ENCODE measurements around the gene KIRREL3.
"Not testable (repeated sequence)": the region's sequence is repeated elsewhere in the genome, so short reads cannot be mapped to it uniquely, and the experiment has no call there.

Gene KIRREL3

GRCh38 chr11:126956635-126957034 lies 43.9 kb downstream of the KIRREL3 start:
- Histone ChIP-seq H3K9me3 (ENCODE audit: control insufficient read depth, insufficient read depth, low read length) (no peaks in the 10 kb centered on the region), H3K4me1 (ENCODE audit: control insufficient read depth, insufficient read depth, low read length) (no peaks in the 10 kb centered on the region), H3K36me3 (ENCODE audit: control insufficient read depth, insufficient read depth, low read length) (no peaks in the 10 kb centered on the region), H3K27ac (ENCODE audit: low read depth, low read length) (no peak overlapping the region), H3K4me3 (ENCODE audit: low read depth, low read length) (no peak overlapping the region), H3K9ac (ENCODE audit: low read depth, low read length) (no peak overlapping the region), H3K27me3 (ENCODE audit: control insufficient read depth, insufficient read depth, low read length) (no peaks in the 10 kb centered on the region)

GRCh38 chr11:126952533-126952932 lies 48.0 kb downstream of the KIRREL3 start:
- not testable (repeated sequence) for H3K36me3 ChIP-seq (ENCODE audit: control insufficient read depth, insufficient read depth, low read length); H3K9me3 ChIP-seq (ENCODE audit: control insufficient read depth, insufficient read depth, low read length); H3K27ac ChIP-seq (ENCODE audit: low read depth, low read length); H3K4me1 ChIP-seq (ENCODE audit: control insufficient read depth, insufficient read depth, low read length); H3K4me3 ChIP-seq (ENCODE audit: low read depth, low read length); H3K27me3 ChIP-seq (ENCODE audit: control insufficient read depth, insufficient read depth, low read length); H3K9ac ChIP-seq (ENCODE audit: low read depth, low read length)

- H3K9ac ChIP-seq (ENCODE audit: low read depth, low read length): no peak overlapping the region
- no peaks in the 10 kb centered on the region for H3K36me3 ChIP-seq (ENCODE audit: control insufficient read depth, insufficient read depth, low read length)
- H3K4me1 ChIP-seq (ENCODE audit: control insufficient read depth, insufficient read depth, low read length): no peaks in the 10 kb centered on the region
- no peaks in the 10 kb centered on the region for H3K27me3 ChIP-seq (ENCODE audit: control insufficient read depth, insufficient read depth, low read length)
- no peaks in the 10 kb centered on the region for H3K9me3 ChIP-seq (ENCODE audit: control insufficient read depth, insufficient read depth, low read length)
- H3K4me3 ChIP-seq (ENCODE audit: low read depth, low read length): no peak overlapping the region
- H3K27ac ChIP-seq (ENCODE audit: low read depth, low read length): no peak overlapping the region
Measured at GRCh38 chr11:126951465-126951864, 49.1 kb downstream of the KIRREL3 start.

GRCh38 chr11:126949066-126949891 lies 51.3 kb downstream of the KIRREL3 start:
- Histone ChIP-seq H3K4me1 (ENCODE audit: control insufficient read depth, insufficient read depth, low read length) (no peaks in the 10 kb centered on the region), H3K27ac (ENCODE audit: low read depth, low read length) (no peak overlapping the region), H3K36me3 (ENCODE audit: control insufficient read depth, insufficient read depth, low read length) (no peaks in the 10 kb centered on the region), H3K9me3 (ENCODE audit: control insufficient read depth, insufficient read depth, low read length) (no peaks in the 10 kb centered on the region), H3K27me3 (ENCODE audit: control insufficient read depth, insufficient read depth, low read length) (no peaks in the 10 kb centered on the region), H3K4me3 (ENCODE audit: low read depth, low read length) (no peak overlapping the region), H3K9ac (ENCODE audit: low read depth, low read length) (no peak overlapping the region)

GRCh38 chr11:126948563-126948962 lies 52.0 kb downstream of the KIRREL3 start:
- Histone ChIP-seq H3K9me3 (ENCODE audit: control insufficient read depth, insufficient read depth, low read length) (no peaks in the 10 kb centered on the region), H3K27me3 (ENCODE audit: control insufficient read depth, insufficient read depth, low read length) (no peaks in the 10 kb centered on the region), H3K27ac (ENCODE audit: low read depth, low read length) (no peak overlapping the region), H3K36me3 (ENCODE audit: control insufficient read depth, insufficient read depth, low read length) (no peaks in the 10 kb centered on the region), H3K9ac (ENCODE audit: low read depth, low read length) (no peak overlapping the region), H3K4me1 (ENCODE audit: control insufficient read depth, insufficient read depth, low read length) (no peaks in the 10 kb centered on the region), H3K4me3 (ENCODE audit: low read depth, low read length) (no peak overlapping the region)

- Histone ChIP-seq H3K4me1 (ENCODE audit: control insufficient read depth, insufficient read depth, low read length) (no peaks in the 10 kb centered on the region), H3K36me3 (ENCODE audit: control insufficient read depth, insufficient read depth, low read length) (no peaks in the 10 kb centered on the region)
Measured at GRCh38 chr11:126945319-126945718, 55.3 kb downstream of the KIRREL3 start.

GRCh38 chr11:126943316-126943715 lies 57.3 kb downstream of the KIRREL3 start:
- no peak overlapping the region for H3K27ac ChIP-seq (ENCODE audit: low read depth, low read length)
- H3K27me3 ChIP-seq (ENCODE audit: control insufficient read depth, insufficient read depth, low read length): no peaks in the 10 kb centered on the region
- no peaks in the 10 kb centered on the region for H3K9me3 ChIP-seq (ENCODE audit: control insufficient read depth, insufficient read depth, low read length)
- no peak overlapping the region for H3K4me3 ChIP-seq (ENCODE audit: low read depth, low read length)
- no peaks in the 10 kb centered on the region for H3K4me1 ChIP-seq (ENCODE audit: control insufficient read depth, insufficient read depth, low read length)
- no peaks in the 10 kb centered on the region for H3K36me3 ChIP-seq (ENCODE audit: control insufficient read depth, insufficient read depth, low read length)
- H3K9ac ChIP-seq (ENCODE audit: low read depth, low read length): no peak overlapping the region

More at GRCh38 chr11:126945319-126945718, 55.3 kb downstream of the KIRREL3 start:
- Histone ChIP-seq H3K9ac (ENCODE audit: low read depth, low read length) (no peak overlapping the region), H3K27ac (ENCODE audit: low read depth, low read length) (no peak overlapping the region), H3K4me3 (ENCODE audit: low read depth, low read length) (no peak overlapping the region), H3K9me3 (ENCODE audit: control insufficient read depth, insufficient read depth, low read length) (no peaks in the 10 kb centered on the region), H3K27me3 (ENCODE audit: control insufficient read depth, insufficient read depth, low read length) (no peaks in the 10 kb centered on the region)

- no peaks in the 10 kb centered on the region for H3K9me3 ChIP-seq (ENCODE audit: control insufficient read depth, insufficient read depth, low read length)
- H3K4me3 ChIP-seq (ENCODE audit: low read depth, low read length): no peak overlapping the region
- H3K9ac ChIP-seq (ENCODE audit: low read depth, low read length): no peak overlapping the region
- H3K36me3 ChIP-seq (ENCODE audit: control insufficient read depth, insufficient read depth, low read length): no peaks in the 10 kb centered on the region
- no peaks in the 10 kb centered on the region for H3K4me1 ChIP-seq (ENCODE audit: control insufficient read depth, insufficient read depth, low read length)
- H3K27me3 ChIP-seq (ENCODE audit: control insufficient read depth, insufficient read depth, low read length): no peaks in the 10 kb centered on the region
- H3K27ac ChIP-seq (ENCODE audit: low read depth, low read length): no peak overlapping the region
Measured at GRCh38 chr11:126942146-126942545, 58.4 kb downstream of the KIRREL3 start.

GRCh38 chr11:126939552-126939951 lies 61.0 kb downstream of the KIRREL3 start:
- H3K36me3 ChIP-seq (ENCODE audit: control insufficient read depth, insufficient read depth, low read length): no peaks in the 10 kb centered on the region
- no peaks in the 10 kb centered on the region for H3K27me3 ChIP-seq (ENCODE audit: control insufficient read depth, insufficient read depth, low read length)
- no peak overlapping the region for H3K4me3 ChIP-seq (ENCODE audit: low read depth, low read length)
- H3K4me1 ChIP-seq (ENCODE audit: control insufficient read depth, insufficient read depth, low read length): no peaks in the 10 kb centered on the region
- H3K9ac ChIP-seq (ENCODE audit: low read depth, low read length): no peak overlapping the region
- no peak overlapping the region for H3K27ac ChIP-seq (ENCODE audit: low read depth, low read length)
- H3K9me3 ChIP-seq (ENCODE audit: control insufficient read depth, insufficient read depth, low read length): no peaks in the 10 kb centered on the region

- H3K4me3 ChIP-seq (ENCODE audit: low read depth, low read length): no peak overlapping the region
- H3K27me3 ChIP-seq (ENCODE audit: control insufficient read depth, insufficient read depth, low read length): no peaks in the 10 kb centered on the region
- no peaks in the 10 kb centered on the region for H3K9me3 ChIP-seq (ENCODE audit: control insufficient read depth, insufficient read depth, low read length)
- no peak overlapping the region for H3K9ac ChIP-seq (ENCODE audit: low read depth, low read length)
- H3K27ac ChIP-seq (ENCODE audit: low read depth, low read length): no peak overlapping the region
- H3K4me1 ChIP-seq (ENCODE audit: control insufficient read depth, insufficient read depth, low read length): no peaks in the 10 kb centered on the region
- no peaks in the 10 kb centered on the region for H3K36me3 ChIP-seq (ENCODE audit: control insufficient read depth, insufficient read depth, low read length)
Measured at GRCh38 chr11:126938718-126939117, 61.9 kb downstream of the KIRREL3 start.

- Histone ChIP-seq H3K36me3 (ENCODE audit: control insufficient read depth, insufficient read depth, low read length) (no peaks in the 10 kb centered on the region), H3K27ac (ENCODE audit: low read depth, low read length) (no peak overlapping the region), H3K9ac (ENCODE audit: low read depth, low read length) (no peak overlapping the region)
Measured at GRCh38 chr11:126930091-126930841, 70.3 kb downstream of the KIRREL3 start.

More at GRCh38 chr11:126930091-126930841, 70.3 kb downstream of the KIRREL3 start:
- no peaks in the 10 kb centered on the region for H3K9me3 ChIP-seq (ENCODE audit: control insufficient read depth, insufficient read depth, low read length)
- H3K4me1 ChIP-seq (ENCODE audit: control insufficient read depth, insufficient read depth, low read length): no peaks in the 10 kb centered on the region
- no peak overlapping the region for H3K4me3 ChIP-seq (ENCODE audit: low read depth, low read length)
- no peaks in the 10 kb centered on the region for H3K27me3 ChIP-seq (ENCODE audit: control insufficient read depth, insufficient read depth, low read length)

All from HUES48 (cell line).